A549 (cell line): ENCODE data around the gene KIAA0232. TPM values are rescaled to one million over a fixed set of nuclear protein-coding genes. Genes with fewer than 3 reads are reported as not detected.

Experiments used
- ATAC-seq, 2 experiments: fragments of 200-7000 bp in 1 of 2; fragments of >200 bp in 1 of 2; cut with Nextera tagmentation in 1 of 2; cut with Tn5 transposase in 1 of 2; 3 replicates each; pipeline versions ENCODE4 v1.8.0 to v1.9.1; 2018 to 2020; ENCODE audit warnings: mild to moderate bottlenecking in 1 of 2, moderate library complexity in 1 of 2
- CTCF ChIA-PET: fragments of 300-600 bp; sonication (Branson Sonifier 250); formaldehyde crosslinking; extraction: SDS; loops from one replicate; lab custom pipeline; 2021; ENCODE audit warnings: antibody characterized with exemption, inconsistent platforms; lab: Yijun Ruan, JAX
- POLR2A ChIA-PET: fragments of 350-600 bp; formaldehyde crosslinking; extraction: SDS; loops from one replicate; lab custom pipeline; 2021; ENCODE audit warnings: antibody characterized with exemption, inconsistent platforms; lab: Yijun Ruan, JAX
- DNase-seq, 2 experiments: peaks; one replicate each; pipeline versions ENCODE4 v3.0.0 to v3.0.0-alpha.2; 2011 to 2016; ENCODE audit warnings: low read depth in 1 of 2, low spot score in 1 of 2
- FAIRE-seq: peaks from 2 replicates; lab custom pipeline; 2011; peaks lifted over from hg19 to GRCh38; lab: Jason Lieb, UNC
- H3K27ac ChIP-seq, 2 experiments: fragments of >200 bp; sonication (Bioruptor Twin); formaldehyde crosslinking; 3 replicates each; pipeline ENCODE4 v1.5.1; 2016 to 2017
- H3K4me1 ChIP-seq: fragments of >200 bp; sonication (Bioruptor Twin); formaldehyde crosslinking; 3 replicates; pipeline ENCODE4 v1.6.1; 2016
- H3K4me2 ChIP-seq: fragments of >200 bp; sonication (Bioruptor Twin); formaldehyde crosslinking; 3 replicates; pipeline ENCODE4 v1.6.1; 2016
- H3K4me3 ChIP-seq: fragments of >200 bp; sonication (Bioruptor Twin); formaldehyde crosslinking; 3 replicates; pipeline ENCODE4 v1.5.1; 2016
- H3K9me3 ChIP-seq: fragments of >200 bp; sonication (Bioruptor Twin); formaldehyde crosslinking; 3 replicates; pipeline ENCODE4 v1.6.1; 2016
- ATOH8 ChIP-seq: fragments of 250-450 bp; sonication (Bioruptor Pico); IDR thresholded peaks from 2 replicates; pipeline ENCODE4 v1.5.0; 2020; ENCODE audit warnings: low read depth, mild to moderate bottlenecking, moderate library complexity
- CBX2 ChIP-seq: fragments of 200-600 bp; sonication (generic); IDR thresholded peaks from 2 replicates; pipeline ENCODE4 v1.6.1; 2016; ENCODE audit warnings: low read depth, mild to moderate bottlenecking, borderline replicate concordance
- CEBPB ChIP-seq, 2 experiments: fragments of >200 bp in 1 of 2; sonication (Bioruptor Twin) in 1 of 2; formaldehyde crosslinking in 1 of 2; IDR thresholded peaks; 2 replicates each; pipeline ENCODE4 v1.6.1; 2012 to 2016
- CHD4 ChIP-seq: fragments of 200-600 bp; sonication (generic); IDR thresholded peaks from 2 replicates; pipeline ENCODE4 v1.6.1; 2016; ENCODE audit warnings: antibody characterized with exemption, mild to moderate bottlenecking, borderline replicate concordance
- EP300 ChIP-seq, 2 experiments: fragments of >200 bp; sonication (Bioruptor Twin); formaldehyde crosslinking; IDR thresholded peaks; 2 replicates in 1 of 2; 3 replicates in 1 of 2; pipeline ENCODE4 v1.6.1; 2016 to 2017
- ESRRA ChIP-seq: fragments of 150-350 bp; IDR thresholded peaks from 2 replicates; pipeline ENCODE4 v1.6.1; 2014; ENCODE audit warnings: mild to moderate bottlenecking, low read length, borderline replicate concordance
- FOXS1 ChIP-seq: fragments of 250-450 bp; sonication (Bioruptor Pico); IDR thresholded peaks from 2 replicates; pipeline ENCODE4 v1.5.0; 2020; ENCODE audit warnings: mild to moderate bottlenecking, moderate library complexity
- HES2 ChIP-seq: fragments of >200 bp; sonication (Bioruptor Twin); formaldehyde crosslinking; IDR thresholded peaks from 2 replicates; pipeline ENCODE4 v1.6.1; 2016
- HEYL ChIP-seq: fragments of 250-450 bp; sonication (Bioruptor Pico); IDR thresholded peaks from 2 replicates; pipeline ENCODE4 v1.8.0; 2021; ENCODE audit warnings: mild to moderate bottlenecking, moderate library complexity
- HOXA7 ChIP-seq: fragments of 250-450 bp; sonication (Bioruptor Pico); IDR thresholded peaks from 2 replicates; pipeline ENCODE4 v1.5.0; 2020; ENCODE audit warnings: mild to moderate bottlenecking, moderate library complexity
- HOXB5 ChIP-seq: fragments of 250-450 bp; sonication (Bioruptor Pico); IDR thresholded peaks from 2 replicates; pipeline ENCODE4 v1.5.0; 2020; ENCODE audit warnings: mild to moderate bottlenecking, moderate library complexity
- JUN ChIP-seq, 2 experiments: fragments of >200 bp; sonication (Bioruptor Twin); formaldehyde crosslinking; IDR thresholded peaks; 2 replicates in 1 of 2; 3 replicates in 1 of 2; pipeline ENCODE4 v1.6.1; 2016 to 2017
- JUNB ChIP-seq: fragments of >200 bp; sonication (Bioruptor Twin); formaldehyde crosslinking; IDR thresholded peaks from 2 replicates; pipeline ENCODE4 v1.6.1; 2016
- MAFK ChIP-seq: fragments of 450-650 bp; IDR thresholded peaks from 2 replicates; pipeline ENCODE4 v1.6.1; 2014; ENCODE audit not compliant: partially characterized antibody
- NPAS2 ChIP-seq: fragments of 250-450 bp; sonication (Bioruptor Pico); IDR thresholded peaks from 2 replicates; pipeline ENCODE4 v1.8.0; 2022; ENCODE audit warnings: mild to moderate bottlenecking, moderate library complexity, borderline replicate concordance
- NR3C1 ChIP-seq: fragments of >200 bp; sonication (Bioruptor Twin); formaldehyde crosslinking; IDR thresholded peaks from 3 replicates; pipeline ENCODE4 v1.6.1; 2017
- PBX3 ChIP-seq: IDR thresholded peaks from 2 replicates; pipeline ENCODE4 v1.6.1; 2012
- RAD21 ChIP-seq, 2 experiments: fragments of >200 bp in 1 of 2; sonication (Bioruptor Twin) in 1 of 2; formaldehyde crosslinking in 1 of 2; IDR thresholded peaks in 1 of 2; conservative IDR thresholded peaks in 1 of 2; 2 replicates in 1 of 2; 3 replicates in 1 of 2; pipeline ENCODE4 v1.6.1; 2012 to 2018; ENCODE audit warnings: inconsistent platforms in 1 of 2
- RARB ChIP-seq: fragments of 250-450 bp; sonication (Bioruptor Pico); IDR thresholded peaks from 2 replicates; pipeline ENCODE4 v1.8.0; 2021; ENCODE audit warnings: mild to moderate bottlenecking, moderate library complexity
- REST ChIP-seq: fragments of 200-600 bp; sonication (generic); IDR thresholded peaks from 2 replicates; pipeline ENCODE4 v1.6.1; 2016; ENCODE audit warnings: antibody characterized with exemption, mild to moderate bottlenecking, moderate library complexity
- RFX5 ChIP-seq: fragments of 450-650 bp; IDR thresholded peaks from 2 replicates; pipeline ENCODE4 v1.7.1; 2014; ENCODE audit warnings: antibody characterized with exemption, mild to moderate bottlenecking, moderate library complexity
- SMC3 ChIP-seq: fragments of >200 bp; sonication (Bioruptor Twin); formaldehyde crosslinking; IDR thresholded peaks from 3 replicates; pipeline ENCODE4 v1.6.1; 2018; ENCODE audit warnings: inconsistent platforms
- USF2 ChIP-seq: fragments of 450-650 bp; IDR thresholded peaks from 2 replicates; pipeline ENCODE4 v1.6.1; 2014; ENCODE audit warnings: antibody characterized with exemption
- ZC3H11A ChIP-seq: fragments of 450-650 bp; IDR thresholded peaks from 2 replicates; pipeline ENCODE4 v1.6.1; 2014; ENCODE audit warnings: antibody characterized with exemption, mild to moderate bottlenecking
- ZFP36 ChIP-seq: fragments of 450-650 bp; IDR thresholded peaks from 2 replicates; pipeline ENCODE4 v1.6.1; 2014; ENCODE audit warnings: borderline replicate concordance; ENCODE audit not compliant: partially characterized antibody
- ZNF302 ChIP-seq: fragments of 250-450 bp; sonication (Bioruptor Pico); IDR thresholded peaks from 2 replicates; pipeline ENCODE4 v1.9.0; 2021; ENCODE audit warnings: inconsistent platforms, mild to moderate bottlenecking, moderate library complexity
- WGBS: methylation state at CpG from one replicate; pipeline ENCODE4 v1.1.6; 2017; ENCODE audit errors: missing lambda C conversion rate; 5-methylcytosine and 5-hydroxymethylcytosine counted together
- polyA plus RNA-seq, 4 experiments: library from polyadenylated mRNA; depleted of rRNA in 3 of 4; stranded (reverse); fragments of >200 nt; fragmentation: RNase III in 1 of 4; extraction: RNeasy Plus Mini Kit Qiagen cat#74134 plus additional on column Dnase treatment in 1 of 4; gene quantifications; 2 replicates in 3 of 4; 3 replicates in 1 of 4; pipeline ENCODE4 v1.2.3, GENCODE V29; 2011 to 2017

KIAA0232 gene
- polyA plus RNA-seq, 2 of the 4 experiments (the other 2 are of a cell fraction), result 9.3 to 21.5 TPM

GRCh38 chr4:6874981-6875380, 92.5 kb downstream of the KIAA0232 start:
- DNase-seq (no peak), FAIRE-seq (no peak), ATAC-seq (no peak)
- Histone ChIP-seq H3K4me3 (no peak overlapping the region), H3K27ac (no peak overlapping the region), H3K4me2 (no peak overlapping the region), H3K4me1 (no peaks in the 10 kb centered on the region), H3K9me3 (no peaks in the 10 kb centered on the region)
- TF ChIP-seq JUN (IDR thresholded peaks at IDR 0.05) (no peak), NR3C1 (no peak), CEBPB (IDR thresholded peaks at IDR 0.05) (no peak), HOXA7 (CRISPR knock-in tag) (no peak), ZFP36 (no peak), PBX3 (no peak), CBX2 (no peak), RARB (CRISPR knock-in tag) (no peak), EP300 (IDR thresholded peaks at IDR 0.05) (no peak), REST (no peak), HEYL (CRISPR knock-in tag) (no peak), MAFK (no peak), ZNF302 (no peak), USF2 (no peak), NPAS2 (no peak), RFX5 (no peak), JUNB (no peak)
- CTCF ChIA-PET, result interaction anchor here (0.9 to 6.4 kb wide), 14 partner anchors 10 to 307 kb away, joined by 4 to 168 read pairs (median 14); partner anchors contain the start of genes BLOC1S4 and MRFAP1L1
- WGBS, result 87% methylated on average over 2 of the region's 4 CpGs
- POLR2A ChIA-PET, result interaction anchor here (1.7 kb wide), 1 partner anchor 155 kb away, joined by 8 read pairs; no protein-coding TSS in a partner anchor

- FAIRE-seq (no peak), DNase-seq (no peak), ATAC-seq (no peak)
- no peaks in the 10 kb centered on the region for H3K4me1 ChIP-seq
- WGBS, result 90% methylated on average over 4 of the region's 4 CpGs
- H3K27ac ChIP-seq, result no peak overlapping the region
- POLR2A ChIA-PET, result no interaction called here
- no peak overlapping the region for H3K4me2 ChIP-seq
- TF ChIP-seq ATOH8, result no peak
- TF ChIP-seq SMC3, result no peak
- no peak for TF ChIP-seq ZC3H11A
- no peak for TF ChIP-seq ESRRA
- no peak for TF ChIP-seq FOXS1
- no peak for TF ChIP-seq CHD4
- no peak for TF ChIP-seq JUNB
- TF ChIP-seq RAD21 (conservative IDR thresholded peaks at IDR 0.05 in 1 of 2, IDR thresholded peaks at IDR 0.05 in 1 of 2), result no peak
- TF ChIP-seq REST, result no peak
- no peak for TF ChIP-seq HES2
- no peak for TF ChIP-seq ZNF302
- no peak for TF ChIP-seq HOXB5 (CRISPR knock-in tag)
- CTCF ChIA-PET, result interaction anchor here (1.9 to 6.4 kb wide), 6 partner anchors 9 to 155 kb away, joined by 4 to 168 read pairs (median 17); partner anchors contain the start of gene BLOC1S4
- no peak overlapping the region for H3K4me3 ChIP-seq
- no peaks in the 10 kb centered on the region for H3K9me3 ChIP-seq
Observed at GRCh38 chr4:6875431-6875831, 92.9 kb downstream of the KIAA0232 start.
